ENCODE data around the gene PRKN. TPM values are rescaled to one million over a fixed set of nuclear protein-coding genes. Genes with fewer than 3 reads are reported as not detected.

The PRKN gene
- total RNA-seq, 1 experiment from 2014 or later: 2.0 TPM

DNA sequence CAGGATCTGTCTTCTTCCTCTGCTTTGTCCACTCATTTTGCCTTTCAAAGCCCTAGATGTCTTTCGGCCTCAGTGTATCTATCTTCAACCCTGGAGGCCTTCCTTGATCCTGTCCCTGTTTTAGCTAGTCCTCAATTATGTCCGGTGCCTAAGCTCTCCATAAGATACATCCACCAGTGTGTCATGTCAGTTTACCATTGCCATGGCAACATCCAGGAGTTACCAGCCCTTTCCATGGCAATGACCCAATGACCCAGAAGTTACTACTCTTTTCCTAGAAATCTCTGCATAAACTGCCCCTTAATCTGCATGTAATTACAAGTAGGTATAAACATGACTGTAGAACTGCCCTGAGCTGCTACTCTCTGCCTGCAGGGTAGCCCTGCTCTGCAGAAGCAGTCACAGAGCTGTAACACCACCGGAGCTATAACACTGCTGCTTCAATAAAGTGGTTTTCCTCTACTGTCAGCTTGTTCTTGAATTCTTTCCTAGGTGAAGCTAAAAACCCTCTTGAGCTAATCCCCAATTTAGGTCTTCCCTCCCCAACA is 741.6 kb downstream of the PRKN start:
- Histone ChIP-seq H3K4ac (ENCODE audit: low read depth, low read length) (no peak overlapping the region), H4K8ac (replicated peaks; ENCODE audit: insufficient read length, low read depth, low read length) (no peak overlapping the region)
- H3K4me1 Mint-ChIP-seq: peaks cover 0 to 5% of the 10 kb centered on the region in 2 experiments; a peak in 1 of 4 replicates

More for the DNA sequence above, 741.6 kb downstream of the PRKN start:
- TF ChIP-seq, protein P1, sequence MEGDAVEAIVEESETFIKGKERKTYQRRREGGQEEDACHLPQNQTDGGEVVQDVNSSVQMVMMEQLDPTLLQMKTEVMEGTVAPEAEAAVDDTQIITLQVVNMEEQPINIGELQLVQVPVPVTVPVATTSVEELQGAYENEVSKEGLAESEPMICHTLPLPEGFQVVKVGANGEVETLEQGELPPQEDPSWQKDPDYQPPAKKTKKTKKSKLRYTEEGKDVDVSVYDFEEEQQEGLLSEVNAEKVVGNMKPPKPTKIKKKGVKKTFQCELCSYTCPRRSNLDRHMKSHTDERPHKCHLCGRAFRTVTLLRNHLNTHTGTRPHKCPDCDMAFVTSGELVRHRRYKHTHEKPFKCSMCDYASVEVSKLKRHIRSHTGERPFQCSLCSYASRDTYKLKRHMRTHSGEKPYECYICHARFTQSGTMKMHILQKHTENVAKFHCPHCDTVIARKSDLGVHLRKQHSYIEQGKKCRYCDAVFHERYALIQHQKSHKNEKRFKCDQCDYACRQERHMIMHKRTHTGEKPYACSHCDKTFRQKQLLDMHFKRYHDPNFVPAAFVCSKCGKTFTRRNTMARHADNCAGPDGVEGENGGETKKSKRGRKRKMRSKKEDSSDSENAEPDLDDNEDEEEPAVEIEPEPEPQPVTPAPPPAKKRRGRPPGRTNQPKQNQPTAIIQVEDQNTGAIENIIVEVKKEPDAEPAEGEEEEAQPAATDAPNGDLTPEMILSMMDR (conservative IDR thresholded peaks at IDR 0.05): no peak
- H4K91ac ChIP-seq (ENCODE audit: insufficient read length, low read depth, low read length): no peak overlapping the region
- H3K79me1 ChIP-seq (ENCODE audit: insufficient read depth, low read depth, low read length, poor library complexity, severe bottlenecking): no peaks in the 10 kb centered on the region
- 0 out of 2 replicates have a peak, but pooled peaks cover 1% of the 10 kb centered on the region for H3K27me3 Mint-ChIP-seq (ENCODE audit: low read depth)
- H3K27ac Mint-ChIP-seq: peak overlapping the region in 2 of 3 experiments; percentile 3 to 45; a peak in 2 of 7 replicates
- H3K27me3 ChIP-seq (ENCODE audit: insufficient read depth, low read length): no peaks in the 10 kb centered on the region
- H3K14ac ChIP-seq (ENCODE audit: insufficient read depth, low read length): 0 out of 2 replicates have a peak overlapping the region, but pooled peaks have one; percentile 53
- no CpG with 5 or more reads among the region's 3 CpGs for WGBS (ENCODE audit: extremely low coverage, insufficient read length, low lambda C conversion rate)
- no peaks in the 10 kb centered on the region for H4K20me1 ChIP-seq (ENCODE audit: control insufficient read depth, insufficient read depth, insufficient read length)
- H2BK12ac ChIP-seq (ENCODE audit: insufficient read length, low read depth, low read length): no peak overlapping the region
- no peak overlapping the region for H2BK5ac ChIP-seq (ENCODE audit: insufficient read length, low read length)
- H2AFZ ChIP-seq (ENCODE audit: low read length): no peak overlapping the region
- no peak overlapping the region for H2AK5ac ChIP-seq (ENCODE audit: insufficient read length, low read length)
- H3K56ac ChIP-seq (ENCODE audit: insufficient read length, low read depth, low read length): no peak overlapping the region
- H3K18ac ChIP-seq (ENCODE audit: insufficient read length, low read depth, low read length): no peak overlapping the region
- no peak overlapping the region for H3K9ac ChIP-seq (ENCODE audit: extremely low read depth, insufficient read length, low read length)
- H3K23me2 ChIP-seq (ENCODE audit: insufficient read length, low read depth, low read length, poor library complexity, severe bottlenecking): no peaks in the 10 kb centered on the region
- peaks cover 0 to 7% of the 10 kb centered on the region in 2 experiments; a peak in 1 of 5 replicates for H3K9me3 Mint-ChIP-seq
- no peak overlapping the region for H2BK15ac ChIP-seq (ENCODE audit: low read depth, low read length)
- H3K9me3 ChIP-seq (ENCODE audit: control insufficient read depth, low read depth, low read length): no peaks in the 10 kb centered on the region
- H3K79me2 ChIP-seq (ENCODE audit: insufficient read depth, low read length): no peaks in the 10 kb centered on the region
- H3K4me3 Mint-ChIP-seq: no peak overlapping the region
- no peak overlapping the region for H3K4me2 ChIP-seq (ENCODE audit: insufficient read depth, insufficient read length, low read length)
- no peak for DNase-seq
- H3T11ph ChIP-seq (ENCODE audit: low read length): no peak overlapping the region
- no peak overlapping the region for H3K23ac ChIP-seq (ENCODE audit: insufficient read length, low read depth, low read length)
- no peaks in the 10 kb centered on the region; a peak in 1 of 7 replicates for H3K36me3 Mint-ChIP-seq (ENCODE audit: insufficient read depth in 1 of 3, low read depth in 3 of 3)
- H2BK120ac ChIP-seq (ENCODE audit: low read depth, low read length, poor library complexity, severe bottlenecking): no peak overlapping the region
- no peak overlapping the region for H3K27ac ChIP-seq (ENCODE audit: insufficient read length, low read depth, low read length)
- H4K5ac ChIP-seq (ENCODE audit: insufficient read length, low read depth, low read length): no peak overlapping the region
- no peak overlapping the region for H2BK20ac ChIP-seq (ENCODE audit: low read depth, low read length, poor library complexity, severe bottlenecking)
- H3K4me1 ChIP-seq (ENCODE audit: insufficient read depth, low read length): no peaks in the 10 kb centered on the region
